Endodermal cell (in vitro differentiated cells): ENCODE results near the gene LEMD1. TPM values are rescaled to one million over a fixed set of nuclear protein-coding genes. Genes with fewer than 3 reads are reported as not detected.

ENCODE experiments used
- DNase-seq: peaks from one replicate; pipeline ENCODE4 v3.0.0-alpha.2; 2017
- H3K27ac ChIP-seq: 2 replicates; pipeline ENCODE4 v1.5.1; 2013; ENCODE audit warnings: mild to moderate bottlenecking, low read depth, low read length, moderate library complexity
- H3K27me3 ChIP-seq: 2 replicates; pipeline ENCODE4 v1.6.1; 2013; ENCODE audit warnings: mild to moderate bottlenecking, low read length, moderate library complexity; ENCODE audit not compliant: insufficient read depth, control insufficient read depth, poor library complexity, severe bottlenecking
- H3K36me3 ChIP-seq: 2 replicates; pipeline ENCODE4 v1.7.0; 2013; ENCODE audit warnings: mild to moderate bottlenecking, low read length, moderate library complexity; ENCODE audit not compliant: control insufficient read depth, insufficient read depth
- H3K4me1 ChIP-seq: one replicate; pipeline ENCODE4 v1.7.0; 2013; ENCODE audit warnings: low read length; ENCODE audit not compliant: control insufficient read depth, insufficient read depth
- H3K4me3 ChIP-seq: 2 replicates; pipeline ENCODE4 v1.5.1; 2013; ENCODE audit warnings: mild to moderate bottlenecking, low read length, moderate library complexity
- H3K9ac ChIP-seq: 2 replicates; pipeline ENCODE4 v1.6.1; 2013; ENCODE audit warnings: mild to moderate bottlenecking, low read length, moderate library complexity; ENCODE audit not compliant: poor library complexity, severe bottlenecking; ENCODE audit errors: extremely low read depth
- H3K9me3 ChIP-seq: 2 replicates; pipeline ENCODE4 v1.6.1; 2013; ENCODE audit warnings: mild to moderate bottlenecking, low read length, moderate library complexity; ENCODE audit not compliant: control insufficient read depth
- H3K27ac Mint-ChIP-seq: 2 replicates; pipeline ENCODE4 v1.8.0; 2020; ENCODE audit warnings: mixed read lengths
- H3K27me3 Mint-ChIP-seq: 2 replicates; pipeline ENCODE4 v1.8.0; 2021; ENCODE audit warnings: mild to moderate bottlenecking, mixed read lengths; ENCODE audit not compliant: insufficient read depth
- H3K36me3 Mint-ChIP-seq: 2 replicates; pipeline ENCODE4 v1.8.0; 2020; ENCODE audit warnings: low read depth, mixed read lengths
- H3K4me1 Mint-ChIP-seq: 2 replicates; pipeline ENCODE4 v1.8.0; 2020; ENCODE audit warnings: mixed read lengths
- H3K4me3 Mint-ChIP-seq: 2 replicates; pipeline ENCODE4 v1.8.0; 2020; ENCODE audit warnings: mild to moderate bottlenecking, moderate library complexity, mixed read lengths
- H3K9me3 Mint-ChIP-seq: 2 replicates; pipeline ENCODE4 v1.8.0; 2020; ENCODE audit warnings: mild to moderate bottlenecking, mixed read lengths
- CTCF ChIP-seq: fragments of 200-600 bp; sonication (generic); conservative IDR thresholded peaks from 2 replicates; pipeline ENCODE4 v1.5.0; 2021; ENCODE audit warnings: antibody characterized with exemption, mild to moderate bottlenecking
- WGBS, 2 experiments: methylation state at CpG; one replicate each; pipeline versions ENCODE4 v1.1.5 to v1.1.7; 2013; ENCODE audit warnings: missing lambda C conversion rate in 2 of 2, mixed read lengths in 1 of 2; ENCODE audit not compliant: insufficient coverage in 1 of 2, insufficient read length in 1 of 2; 5-methylcytosine and 5-hydroxymethylcytosine counted together
- total RNA-seq, 2 donors: library from RNA; stranded (reverse); fragmentation: NEBNext Ultra II Directional in 1 of 2; extraction: Animal tissue kit (Norgen Biotek cat#: 25700) in 1 of 2; gene quantifications; 2 replicates in 1 of 2; 3 replicates in 1 of 2; pipeline ENCODE4 v1.2.1, GENCODE V29; 2021

The LEMD1 gene
- total RNA-seq, 2 donors from 2014 or later: 13.5 to 16.7 TPM

- DNase-seq: no peak
- no peak for TF ChIP-seq CTCF
- H3K9me3 Mint-ChIP-seq: no peaks in the 10 kb centered on the region
- Histone ChIP-seq H3K9me3 (no peaks in the 10 kb centered on the region), H3K27me3 (no peaks in the 10 kb centered on the region), H3K9ac (no peak overlapping the region), H3K36me3 (peaks cover 7% of the 10 kb centered on the region), H3K27ac (no peak overlapping the region), H3K4me1 (peaks cover 21% of the 10 kb centered on the region), H3K4me3 (no peak overlapping the region)
- no peak overlapping the region for H3K27ac Mint-ChIP-seq
- H3K36me3 Mint-ChIP-seq: peaks cover 6% of the 10 kb centered on the region
- no peaks in the 10 kb centered on the region for H3K27me3 Mint-ChIP-seq
- 87 to 92% methylated on average over 2 to 3 of the region's 3 CpGs for WGBS, 2 experiments
- no peak overlapping the region for H3K4me3 Mint-ChIP-seq
- peaks cover 39% of the 10 kb centered on the region for H3K4me1 Mint-ChIP-seq
These were observed 31.6 kb upstream of the LEMD1 start for GRCh38 chr1:205453466-205453865.

- WGBS, 2 experiments: 94 to 95% methylated on average over 4 to 5 of the region's 5 CpGs
- H3K4me3 Mint-ChIP-seq: no peak overlapping the region
- H3K9ac ChIP-seq: no peak overlapping the region
- H3K4me1 Mint-ChIP-seq: peaks cover 43% of the 10 kb centered on the region
- H3K9me3 Mint-ChIP-seq: no peaks in the 10 kb centered on the region
- no peak for DNase-seq
- H3K36me3 Mint-ChIP-seq: peaks cover 6% of the 10 kb centered on the region
- peaks cover 7% of the 10 kb centered on the region for H3K36me3 ChIP-seq
- no peak overlapping the region for H3K4me3 ChIP-seq
- no peaks in the 10 kb centered on the region for H3K27me3 ChIP-seq
- H3K9me3 ChIP-seq: no peaks in the 10 kb centered on the region
- no peaks in the 10 kb centered on the region for H3K27me3 Mint-ChIP-seq
- TF ChIP-seq CTCF: no peak
- H3K4me1 ChIP-seq: peaks cover 24% of the 10 kb centered on the region
- H3K27ac ChIP-seq: no peak overlapping the region
- no peak overlapping the region for H3K27ac Mint-ChIP-seq
These were observed 31.1 kb upstream of the LEMD1 start for GRCh38 chr1:205452933-205453332.

GRCh38 chr1:205452364-205452763 lies 30.5 kb upstream of the LEMD1 start:
- Mint-ChIP-seq H3K36me3 (peaks cover 7% of the 10 kb centered on the region), H3K27me3 (no peaks in the 10 kb centered on the region), H3K4me1 (peaks cover 49% of the 10 kb centered on the region), H3K9me3 (no peaks in the 10 kb centered on the region), H3K27ac (peak overlapping the region; percentile 82), H3K4me3 (peak overlapping the region; percentile 64)
- H3K27me3 ChIP-seq: no peaks in the 10 kb centered on the region
- H3K36me3 ChIP-seq: peaks cover 7% of the 10 kb centered on the region
- no peak overlapping the region for H3K4me3 ChIP-seq
- no peak for TF ChIP-seq CTCF
- no peak overlapping the region for H3K27ac ChIP-seq
- no peaks in the 10 kb centered on the region for H3K9me3 ChIP-seq
- H3K4me1 ChIP-seq: peaks cover 30% of the 10 kb centered on the region
- WGBS, 2 experiments: 85 to 100% methylated on average over 1 to 2 of the region's 2 CpGs
- DNase-seq: no peak
- H3K9ac ChIP-seq: no peak overlapping the region
